OCI-LY7 (cell line): ENCODE measurements around the gene CELSR3. TPM values are rescaled to one million over a fixed set of nuclear protein-coding genes. Genes with fewer than 3 reads are reported as not detected.

Experiments used
- BruUV-seq: library from RNA; stranded (reverse); fragments of 400-500 nt; replicated peaks from 2 replicates; lab custom pipeline; 2021; lab: Mats Ljungman, UMichigan
- CTCF ChIA-PET: fragments of 300-600 bp; sonication (Branson Sonifier 250); formaldehyde crosslinking; loops from one replicate; lab custom pipeline; 2022; ENCODE audit warnings: antibody characterized with exemption; ENCODE audit not compliant: unreplicated experiment; lab: Charles Lee
- POLR2A ChIA-PET: fragments of 300-600 bp; sonication (Branson Sonifier 250); formaldehyde crosslinking; loops from one replicate; lab custom pipeline; 2022; ENCODE audit warnings: antibody characterized with exemption; lab: Charles Lee
- DNase-seq: peaks from one replicate; pipeline ENCODE4 v3.0.0-alpha.2; 2015; ENCODE audit warnings: low spot score
- H2AFZ ChIP-seq: fragments of 200-600 bp; sonication (generic), shearing (Covaris generic); 2 replicates; pipeline ENCODE4 v1.6.1; 2014; ENCODE audit warnings: mild to moderate bottlenecking, antibody characterized with exemption, low read length, moderate library complexity
- H3K27ac ChIP-seq: fragments of 200-600 bp; sonication (generic); 2 replicates; pipeline ENCODE4 v1.5.1; 2014; ENCODE audit warnings: mixed run types, low read depth, mild to moderate bottlenecking, moderate library complexity, low read length, inconsistent platforms; ENCODE audit not compliant: poor library complexity, severe bottlenecking
- H3K36me3 ChIP-seq: fragments of 200-600 bp; sonication (generic); 2 replicates; pipeline ENCODE4 v1.6.1; 2014; ENCODE audit warnings: mild to moderate bottlenecking, antibody characterized with exemption, low read length, moderate library complexity, mixed read lengths; ENCODE audit not compliant: insufficient read depth
- H3K4me1 ChIP-seq: fragments of 200-600 bp; sonication (generic); 2 replicates; pipeline ENCODE4 v1.5.1; 2014; ENCODE audit warnings: mild to moderate bottlenecking, low read length; ENCODE audit not compliant: insufficient read depth, poor library complexity, severe bottlenecking
- H3K4me2 ChIP-seq: fragments of 200-600 bp; sonication (generic); 2 replicates; pipeline ENCODE4 v1.6.1; 2014; ENCODE audit warnings: mild to moderate bottlenecking, low read length
- H3K4me3 ChIP-seq: fragments of 200-600 bp; sonication (generic); 2 replicates; pipeline ENCODE4 v1.5.1; 2014; ENCODE audit warnings: mild to moderate bottlenecking, low read depth, low read length; ENCODE audit not compliant: poor library complexity, severe bottlenecking
- H3K79me2 ChIP-seq: fragments of 200-600 bp; sonication (generic); 2 replicates; pipeline ENCODE4 v1.6.1; 2016; ENCODE audit warnings: low read depth, mild to moderate bottlenecking, low read length, moderate library complexity, mixed read lengths; ENCODE audit not compliant: insufficient read depth
- H3K9me2 ChIP-seq: fragments of 200-600 bp; sonication (generic); 2 replicates; pipeline ENCODE4 v1.6.1; 2016; ENCODE audit warnings: mild to moderate bottlenecking, low read length, mixed read lengths; ENCODE audit not compliant: insufficient read depth
- H3K9me3 ChIP-seq: fragments of 200-600 bp; sonication (generic); 2 replicates; pipeline ENCODE4 v1.6.1; 2014; ENCODE audit warnings: mild to moderate bottlenecking, mixed run types, low read length, mixed read lengths
- H4K20me1 ChIP-seq: fragments of 200-600 bp; sonication (generic); 2 replicates; pipeline ENCODE4 v1.6.1; 2014; ENCODE audit warnings: mild to moderate bottlenecking, antibody characterized with exemption, low read length, moderate library complexity, mixed read lengths; ENCODE audit not compliant: insufficient read depth
- EZH2phosphoT487 ChIP-seq: fragments of 200-600 bp; sonication (generic); IDR thresholded peaks from 2 replicates; pipeline ENCODE4 v1.6.1; 2018; ENCODE audit warnings: low read depth, borderline replicate concordance, mild to moderate bottlenecking, mixed run types, antibody characterized with exemption, low read length, moderate library complexity, mixed read lengths
- intact Hi-C: fragments of 100-400 bp; cut with micrococcal nuclease; formaldehyde crosslinking; loops from one replicate; pipeline ENCODE4 v1.10.0; 2022; ENCODE audit not compliant: unreplicated experiment
- total RNA-seq, 2 experiments: library from RNA; depleted of rRNA in 1 of 2; stranded (reverse); fragments of >200 nt in 1 of 2; shearing (Covaris generic) in 1 of 2; gene quantifications; 2 replicates each; pipeline ENCODE4 v1.2.3, GENCODE V29; 2014 to 2022
- TF ChIP-seq, protein P1 (sequence below): fragments of 200-600 bp; sonication (generic); conservative IDR thresholded peaks from 2 replicates; pipeline ENCODE4 v1.5.1; 2014; ENCODE audit warnings: mild to moderate bottlenecking, antibody characterized with exemption, low read length, moderate library complexity, mixed read lengths

The CELSR3 gene
- total RNA-seq, 2 experiments from 2014 or later: 3.0 to 9.1 TPM

GRCh38 chr3:48619541-48620524 lies 42.9 kb downstream of the CELSR3 start:
- TF ChIP-seq, protein P1, sequence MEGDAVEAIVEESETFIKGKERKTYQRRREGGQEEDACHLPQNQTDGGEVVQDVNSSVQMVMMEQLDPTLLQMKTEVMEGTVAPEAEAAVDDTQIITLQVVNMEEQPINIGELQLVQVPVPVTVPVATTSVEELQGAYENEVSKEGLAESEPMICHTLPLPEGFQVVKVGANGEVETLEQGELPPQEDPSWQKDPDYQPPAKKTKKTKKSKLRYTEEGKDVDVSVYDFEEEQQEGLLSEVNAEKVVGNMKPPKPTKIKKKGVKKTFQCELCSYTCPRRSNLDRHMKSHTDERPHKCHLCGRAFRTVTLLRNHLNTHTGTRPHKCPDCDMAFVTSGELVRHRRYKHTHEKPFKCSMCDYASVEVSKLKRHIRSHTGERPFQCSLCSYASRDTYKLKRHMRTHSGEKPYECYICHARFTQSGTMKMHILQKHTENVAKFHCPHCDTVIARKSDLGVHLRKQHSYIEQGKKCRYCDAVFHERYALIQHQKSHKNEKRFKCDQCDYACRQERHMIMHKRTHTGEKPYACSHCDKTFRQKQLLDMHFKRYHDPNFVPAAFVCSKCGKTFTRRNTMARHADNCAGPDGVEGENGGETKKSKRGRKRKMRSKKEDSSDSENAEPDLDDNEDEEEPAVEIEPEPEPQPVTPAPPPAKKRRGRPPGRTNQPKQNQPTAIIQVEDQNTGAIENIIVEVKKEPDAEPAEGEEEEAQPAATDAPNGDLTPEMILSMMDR: no peak
- no peak for TF ChIP-seq EZH2phosphoT487
- POLR2A ChIA-PET: interaction anchor here (1.5 kb wide), 1 partner anchor 16 kb away, joined by 4 read pairs; no protein-coding TSS in a partner anchor
- Histone ChIP-seq H3K9me3 (peaks cover 20% of the 10 kb centered on the region), H3K79me2 (no peaks in the 10 kb centered on the region), H3K4me1 (peaks cover 9% of the 10 kb centered on the region), H2AFZ (no peak overlapping the region), H3K9me2 (no peaks in the 10 kb centered on the region), H3K36me3 (no peaks in the 10 kb centered on the region), H3K27ac (no peak overlapping the region), H3K4me3 (no peak overlapping the region), H4K20me1 (no peaks in the 10 kb centered on the region), H3K4me2 (no peak overlapping the region)
- CTCF ChIA-PET: no interaction called here
- no peak for DNase-seq
- no TSS peak for BruUV-seq
- intact Hi-C loops: no loop called here

- ChIA-PET CTCF (no interaction called here), POLR2A (no interaction called here)
- Histone ChIP-seq H3K4me2 (no peak overlapping the region), H2AFZ (no peak overlapping the region), H3K9me2 (no peaks in the 10 kb centered on the region), H3K36me3 (no peaks in the 10 kb centered on the region), H4K20me1 (no peaks in the 10 kb centered on the region), H3K4me3 (no peak overlapping the region), H3K79me2 (no peaks in the 10 kb centered on the region), H3K9me3 (peaks cover 20% of the 10 kb centered on the region), H3K27ac (no peak overlapping the region), H3K4me1 (no peaks in the 10 kb centered on the region)
- no peak for TF ChIP-seq EZH2phosphoT487
- TF ChIP-seq, protein P1: no peak
- no TSS peak for BruUV-seq
- no peak for DNase-seq
- intact Hi-C loops: no loop called here
Observed at GRCh38 chr3:48617559-48617958, 45.1 kb downstream of the CELSR3 start.

GRCh38 chr3:48614044-48614443 lies 48.6 kb downstream of the CELSR3 start:
- Histone ChIP-seq H4K20me1 (no peaks in the 10 kb centered on the region), H3K4me1 (peaks cover 4% of the 10 kb centered on the region), H3K9me3 (peaks cover 19% of the 10 kb centered on the region), H3K79me2 (peaks cover 1% of the 10 kb centered on the region; the same call in 1 of the 2 replicates), H3K4me3 (no peak overlapping the region), H3K27ac (no peak overlapping the region), H2AFZ (no peak overlapping the region), H3K36me3 (no peaks in the 10 kb centered on the region), H3K9me2 (no peaks in the 10 kb centered on the region), H3K4me2 (no peak overlapping the region)
- POLR2A ChIA-PET: interaction anchor here (0.6 to 0.7 kb wide), 4 partner anchors 10 to 67 kb away, joined by 3 to 7 read pairs (median 4); no protein-coding TSS in a partner anchor
- BruUV-seq: no TSS peak
- CTCF ChIA-PET: no interaction called here
- TF ChIP-seq, protein P1: no peak
- TF ChIP-seq EZH2phosphoT487: no peak
- intact Hi-C loops: no loop called here
- no peak for DNase-seq
